ENCODE results near the gene NTM. TPM values are rescaled to one million over a fixed set of nuclear protein-coding genes. Genes with fewer than 3 reads are reported as not detected.

The NTM gene
- total and polyA plus RNA-seq, 4 experiments from 2014 or later = not detected

GRCh38 chr11:131591051-131591461, 220.6 kb downstream of the NTM start:
- no peaks in the 10 kb centered on the region for H3K9me3 ChIP-seq (ENCODE audit: control insufficient read depth in 1 of 2, low read length in 2 of 2)

GRCh38 chr11:131592152-131592551, 221.7 kb downstream of the NTM start:
- intact Hi-C loops (cut with micrococcal nuclease) = no loop called here
- no peak for DNase-seq
- no peaks in the 10 kb centered on the region for H3K4me1 ChIP-seq (ENCODE audit: insufficient read depth, low read length)
- H3K36me3 ChIP-seq (ENCODE audit: insufficient read depth, low read length) = no peaks in the 10 kb centered on the region
- no peaks in the 10 kb centered on the region for H3K27me3 ChIP-seq (ENCODE audit: insufficient read depth, low read length)
- POLR2A ChIA-PET (ENCODE audit: partially characterized antibody) = no interaction called here
- no peak overlapping the region for H3K27ac ChIP-seq (ENCODE audit: low read depth, low read length)
- Mint-ChIP-seq H3K9me3 (peaks cover 0 to 4% (median 0%) of the 10 kb centered on the region in 8 donors), H3K4me3 (no peak overlapping the region), H3K36me3 (no peaks in the 10 kb centered on the region), H3K27ac (no peak overlapping the region), H3K4me1 (no peaks in the 10 kb centered on the region), H3K27me3 (no peaks in the 10 kb centered on the region)
- no peak overlapping the region for H3K4me3 ChIP-seq (ENCODE audit: low read length in 2 of 2)
- no peaks in the 10 kb centered on the region for H3K9me3 ChIP-seq (ENCODE audit: control insufficient read depth in 1 of 2, low read length in 2 of 2)
- CTCF ChIA-PET (ENCODE audit: partially characterized antibody) = no interaction called here

More at GRCh38 chr11:131591051-131591461, 220.6 kb downstream of the NTM start:
- H3K27ac Mint-ChIP-seq = no peak overlapping the region
- peaks cover 0 to 4% (median 2%) of the 10 kb centered on the region in 8 donors for H3K9me3 Mint-ChIP-seq
- H3K27me3 Mint-ChIP-seq = no peaks in the 10 kb centered on the region
- H3K36me3 ChIP-seq (ENCODE audit: insufficient read depth, low read length) = no peaks in the 10 kb centered on the region
- no peak overlapping the region for H3K4me3 Mint-ChIP-seq
- ChIA-PET CTCF (ENCODE audit: partially characterized antibody) (no interaction called here), POLR2A (ENCODE audit: partially characterized antibody) (no interaction called here)
- H3K27ac ChIP-seq (ENCODE audit: low read depth, low read length) = no peak overlapping the region
- intact Hi-C loops (cut with micrococcal nuclease) = no loop called here
- no peaks in the 10 kb centered on the region for H3K27me3 ChIP-seq (ENCODE audit: insufficient read depth, low read length)
- no peak for DNase-seq
- no peaks in the 10 kb centered on the region for H3K36me3 Mint-ChIP-seq
- no peaks in the 10 kb centered on the region for H3K4me1 Mint-ChIP-seq
- H3K4me1 ChIP-seq (ENCODE audit: insufficient read depth, low read length) = no peaks in the 10 kb centered on the region
- H3K4me3 ChIP-seq (ENCODE audit: low read length in 2 of 2) = no peak overlapping the region

- Mint-ChIP-seq H3K27ac (no peak overlapping the region), H3K9me3 (peaks cover 0 to 4% (median 0%) of the 10 kb centered on the region in 8 donors), H3K36me3 (no peaks in the 10 kb centered on the region), H3K4me1 (no peaks in the 10 kb centered on the region), H3K4me3 (no peak overlapping the region), H3K27me3 (no peaks in the 10 kb centered on the region)
- no peak for DNase-seq
- no peaks in the 10 kb centered on the region for H3K9me3 ChIP-seq (ENCODE audit: control insufficient read depth in 1 of 2, low read length in 2 of 2)
- H3K36me3 ChIP-seq (ENCODE audit: insufficient read depth, low read length) = no peaks in the 10 kb centered on the region
- ChIA-PET CTCF (ENCODE audit: partially characterized antibody) (no interaction called here), POLR2A (ENCODE audit: partially characterized antibody) (no interaction called here)
- intact Hi-C loops (cut with micrococcal nuclease) = no loop called here
- no peak overlapping the region for H3K27ac ChIP-seq (ENCODE audit: low read depth, low read length)
- no peaks in the 10 kb centered on the region for H3K27me3 ChIP-seq (ENCODE audit: insufficient read depth, low read length)
- H3K4me1 ChIP-seq (ENCODE audit: insufficient read depth, low read length) = no peaks in the 10 kb centered on the region
- no peak overlapping the region for H3K4me3 ChIP-seq (ENCODE audit: low read length in 2 of 2)
Measured at GRCh38 chr11:131592734-131593133, 222.3 kb downstream of the NTM start.

GRCh38 chr11:131593301-131593700, 222.9 kb downstream of the NTM start:
- peaks cover 0 to 4% (median 0%) of the 10 kb centered on the region in 8 donors for H3K9me3 Mint-ChIP-seq
- no peaks in the 10 kb centered on the region for H3K36me3 ChIP-seq (ENCODE audit: insufficient read depth, low read length)
- ChIA-PET CTCF (ENCODE audit: partially characterized antibody) (no interaction called here), POLR2A (ENCODE audit: partially characterized antibody) (no interaction called here)
- no peaks in the 10 kb centered on the region for H3K9me3 ChIP-seq (ENCODE audit: control insufficient read depth in 1 of 2, low read length in 2 of 2)
- no peak overlapping the region for H3K4me3 Mint-ChIP-seq
- H3K4me1 Mint-ChIP-seq = no peaks in the 10 kb centered on the region
- no peaks in the 10 kb centered on the region for H3K27me3 Mint-ChIP-seq
- no peaks in the 10 kb centered on the region for H3K36me3 Mint-ChIP-seq
- DNase-seq = no peak
- H3K27ac Mint-ChIP-seq = no peak overlapping the region
- no peak overlapping the region for H3K4me3 ChIP-seq (ENCODE audit: low read length in 2 of 2)
- intact Hi-C loops (cut with micrococcal nuclease) = no loop called here
- H3K27ac ChIP-seq (ENCODE audit: low read depth, low read length) = no peak overlapping the region
- H3K27me3 ChIP-seq (ENCODE audit: insufficient read depth, low read length) = no peaks in the 10 kb centered on the region
- H3K4me1 ChIP-seq (ENCODE audit: insufficient read depth, low read length) = no peaks in the 10 kb centered on the region

GRCh38 chr11:131595797-131596196, 225.4 kb downstream of the NTM start:
- ChIA-PET CTCF (ENCODE audit: partially characterized antibody) (no interaction called here), POLR2A (ENCODE audit: partially characterized antibody) (no interaction called here)
- Histone ChIP-seq H3K4me1 (ENCODE audit: insufficient read depth, low read length) (no peaks in the 10 kb centered on the region), H3K27me3 (ENCODE audit: insufficient read depth, low read length) (no peaks in the 10 kb centered on the region), H3K4me3 (ENCODE audit: low read length in 2 of 2) (no peak overlapping the region), H3K9me3 (ENCODE audit: control insufficient read depth in 1 of 2, low read length in 2 of 2) (no peaks in the 10 kb centered on the region), H3K27ac (ENCODE audit: low read depth, low read length) (no peak overlapping the region), H3K36me3 (ENCODE audit: insufficient read depth, low read length) (no peaks in the 10 kb centered on the region)
- Mint-ChIP-seq H3K9me3 (peaks cover 0 to 4% (median 0%) of the 10 kb centered on the region in 8 donors), H3K27ac (no peak overlapping the region), H3K27me3 (no peaks in the 10 kb centered on the region), H3K4me1 (no peaks in the 10 kb centered on the region), H3K4me3 (no peak overlapping the region), H3K36me3 (no peaks in the 10 kb centered on the region)
- DNase-seq = no peak
- intact Hi-C loops (cut with micrococcal nuclease) = no loop called here

GRCh38 chr11:131597890-131598289, 227.5 kb downstream of the NTM start:
- no peaks in the 10 kb centered on the region for H3K4me1 ChIP-seq (ENCODE audit: insufficient read depth, low read length)
- Mint-ChIP-seq H3K27ac (no peak overlapping the region), H3K27me3 (no peaks in the 10 kb centered on the region), H3K36me3 (no peaks in the 10 kb centered on the region), H3K9me3 (peaks cover 0 to 4% (median 0%) of the 10 kb centered on the region in 8 donors), H3K4me1 (no peaks in the 10 kb centered on the region), H3K4me3 (no peak overlapping the region)
- ChIA-PET POLR2A (ENCODE audit: partially characterized antibody) (no interaction called here), CTCF (ENCODE audit: partially characterized antibody) (no interaction called here)
- H3K4me3 ChIP-seq (ENCODE audit: low read length in 2 of 2) = no peak overlapping the region
- no peaks in the 10 kb centered on the region for H3K9me3 ChIP-seq (ENCODE audit: control insufficient read depth in 1 of 2, low read length in 2 of 2)
- no peak for DNase-seq
- H3K36me3 ChIP-seq (ENCODE audit: insufficient read depth, low read length) = no peaks in the 10 kb centered on the region
- intact Hi-C loops (cut with micrococcal nuclease) = no loop called here
- no peak overlapping the region for H3K27ac ChIP-seq (ENCODE audit: low read depth, low read length)
- H3K27me3 ChIP-seq (ENCODE audit: insufficient read depth, low read length) = no peaks in the 10 kb centered on the region

- ChIA-PET POLR2A (ENCODE audit: partially characterized antibody) (no interaction called here), CTCF (ENCODE audit: partially characterized antibody) (no interaction called here)
- H3K4me3 Mint-ChIP-seq = no peak overlapping the region
- intact Hi-C loops (cut with micrococcal nuclease) = no loop called here
- H3K27ac ChIP-seq (ENCODE audit: low read depth, low read length) = no peak overlapping the region
- no peaks in the 10 kb centered on the region for H3K27me3 Mint-ChIP-seq
- no peaks in the 10 kb centered on the region for H3K9me3 ChIP-seq (ENCODE audit: control insufficient read depth in 1 of 2, low read length in 2 of 2)
- no peaks in the 10 kb centered on the region for H3K27me3 ChIP-seq (ENCODE audit: insufficient read depth, low read length)
- no peak overlapping the region for H3K4me3 ChIP-seq (ENCODE audit: low read length in 2 of 2)
- no peaks in the 10 kb centered on the region for H3K4me1 ChIP-seq (ENCODE audit: insufficient read depth, low read length)
- H3K27ac Mint-ChIP-seq = no peak overlapping the region
- H3K36me3 Mint-ChIP-seq = no peaks in the 10 kb centered on the region
- H3K4me1 Mint-ChIP-seq = no peaks in the 10 kb centered on the region
- no peak for DNase-seq
- H3K36me3 ChIP-seq (ENCODE audit: insufficient read depth, low read length) = no peaks in the 10 kb centered on the region
- peaks cover 0 to 5% (median 0%) of the 10 kb centered on the region in 8 donors for H3K9me3 Mint-ChIP-seq
Measured at GRCh38 chr11:131598305-131598704, 227.9 kb downstream of the NTM start.

- H3K9me3 Mint-ChIP-seq = peaks cover 0 to 5% (median 0%) of the 10 kb centered on the region in 8 donors
- H3K27me3 ChIP-seq (ENCODE audit: insufficient read depth, low read length) = no peaks in the 10 kb centered on the region
- POLR2A ChIA-PET (ENCODE audit: partially characterized antibody) = no interaction called here
- no peaks in the 10 kb centered on the region for H3K9me3 ChIP-seq (ENCODE audit: control insufficient read depth in 1 of 2, low read length in 2 of 2)
- DNase-seq = no peak
- H3K4me3 ChIP-seq (ENCODE audit: low read length in 2 of 2) = no peak overlapping the region
- H3K36me3 ChIP-seq (ENCODE audit: insufficient read depth, low read length) = no peaks in the 10 kb centered on the region
- CTCF ChIA-PET (ENCODE audit: partially characterized antibody) = no interaction called here
- no peaks in the 10 kb centered on the region for H3K36me3 Mint-ChIP-seq
- no peak overlapping the region for H3K4me3 Mint-ChIP-seq
- H3K27me3 Mint-ChIP-seq = no peaks in the 10 kb centered on the region
- H3K4me1 Mint-ChIP-seq = no peaks in the 10 kb centered on the region
- intact Hi-C loops (cut with micrococcal nuclease) = no loop called here
- no peak overlapping the region for H3K27ac ChIP-seq (ENCODE audit: low read depth, low read length)
- no peaks in the 10 kb centered on the region for H3K4me1 ChIP-seq (ENCODE audit: insufficient read depth, low read length)
- H3K27ac Mint-ChIP-seq = no peak overlapping the region
Measured at GRCh38 chr11:131599285-131599684, 228.9 kb downstream of the NTM start.

Measured in CD4-positive, alpha-beta memory T cell (primary cell).